SKM-1 (cell line): ENCODE data around the gene SMC5.
"Not testable (repeated sequence)": the region's sequence is repeated elsewhere in the genome, so short reads cannot be mapped to it uniquely, and the experiment has no call there.

Experiments used
- DNase-seq: peaks from one replicate; lab custom pipeline; 2025; ENCODE audit not compliant: unreplicated experiment; lab: John Stamatoyannopoulos, UW

The SMC5 gene

DNA sequence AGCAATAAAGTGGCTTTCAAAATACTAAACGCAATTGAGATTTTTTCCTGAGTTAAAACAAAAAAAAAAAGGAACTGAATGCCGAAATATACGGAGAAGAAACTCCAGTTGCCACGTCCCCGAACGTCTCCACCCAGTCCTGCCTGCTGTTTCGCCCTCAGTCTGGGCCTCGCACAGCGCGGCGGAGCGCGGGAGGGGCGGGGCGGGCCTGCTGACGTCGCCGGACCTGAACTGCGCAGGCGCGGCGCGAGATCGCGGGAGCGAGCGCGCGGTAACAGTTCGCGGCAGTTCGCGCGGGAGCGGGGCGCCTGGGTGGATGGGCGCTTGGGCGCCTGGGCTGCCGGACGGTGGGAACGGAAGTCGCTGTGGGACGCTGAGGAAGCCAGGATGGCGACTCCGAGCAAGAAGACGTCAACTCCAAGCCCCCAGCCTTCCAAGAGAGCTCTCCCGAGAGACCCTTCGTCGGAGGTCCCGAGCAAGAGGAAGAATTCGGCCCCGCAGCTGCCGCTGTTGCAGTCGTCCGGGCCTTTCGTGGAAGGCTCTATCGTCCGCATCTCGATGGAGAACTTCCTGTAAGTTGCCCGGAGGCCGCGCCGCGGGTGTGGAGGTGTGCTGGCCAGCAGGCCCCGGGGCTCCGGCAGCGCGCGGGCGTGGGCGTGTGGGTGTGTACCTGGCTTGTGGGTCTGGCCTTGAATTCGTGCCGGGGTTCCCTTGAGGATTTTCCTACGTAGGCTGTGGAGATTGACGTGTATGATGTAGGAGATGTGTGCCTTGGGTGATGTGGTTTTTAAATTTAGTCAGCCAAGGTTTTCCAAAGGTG, at the start of gene SMC5:
SMC5 (plus strand) TSS at position 287 of the 820 bp plus-strand sequence; CDS start at position 388, 101 bp downstream.
- peak; percentile 36 for DNase-seq

DNA sequence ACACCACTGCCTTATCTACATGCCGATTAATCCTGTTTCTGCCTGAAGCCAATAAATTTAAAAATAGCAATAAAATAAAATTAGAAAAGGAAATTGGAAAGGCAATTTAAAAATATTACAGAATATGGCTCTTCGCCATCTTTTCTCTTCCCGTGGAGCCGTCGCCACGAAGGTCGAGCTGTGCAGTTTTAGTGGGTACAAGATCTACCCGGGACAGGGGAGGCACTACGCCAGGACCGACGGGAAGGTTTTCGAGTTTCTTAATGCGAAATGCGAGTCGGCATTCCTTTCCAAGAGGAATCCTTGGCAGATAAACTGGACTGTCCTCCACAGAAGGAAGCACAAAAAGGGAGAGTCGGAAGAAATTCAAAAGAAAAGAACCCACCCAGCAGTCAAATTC, 41.7 kb upstream of the SMC5 start:
- no peak for DNase-seq

- no peak for DNase-seq
These were observed 40.0 kb upstream of the SMC5 start for GRCh38 chr9:70218767-70219166.

- DNase-seq: no peak
These were observed 38.6 kb upstream of the SMC5 start for GRCh38 chr9:70220216-70220615.

- no peak for DNase-seq
These were observed 36.4 kb upstream of the SMC5 start for GRCh38 chr9:70222354-70222753.

GRCh38 chr9:70228118-70228517, 30.7 kb upstream of the SMC5 start:
- DNase-seq: no peak

DNA sequence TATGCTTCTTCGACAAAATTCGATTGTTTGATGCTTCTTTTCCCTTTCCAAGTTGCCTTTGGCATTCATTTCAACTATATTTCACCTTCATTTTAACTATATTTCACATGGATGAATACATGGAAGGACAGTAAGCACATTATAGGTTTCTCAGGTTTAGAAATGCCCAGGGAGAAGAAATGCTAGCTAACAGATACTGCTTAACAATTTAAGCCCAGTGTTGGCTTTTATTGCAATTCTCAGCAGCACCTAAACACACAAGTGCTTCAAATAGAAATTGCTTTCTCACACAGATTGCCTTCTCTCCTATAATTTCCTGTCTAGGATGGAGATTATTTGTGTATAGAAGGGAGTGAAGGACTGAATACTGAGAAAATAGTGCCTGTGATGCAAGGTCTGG, 30.2 kb upstream of the SMC5 start:
- DNase-seq: no peak

DNA sequence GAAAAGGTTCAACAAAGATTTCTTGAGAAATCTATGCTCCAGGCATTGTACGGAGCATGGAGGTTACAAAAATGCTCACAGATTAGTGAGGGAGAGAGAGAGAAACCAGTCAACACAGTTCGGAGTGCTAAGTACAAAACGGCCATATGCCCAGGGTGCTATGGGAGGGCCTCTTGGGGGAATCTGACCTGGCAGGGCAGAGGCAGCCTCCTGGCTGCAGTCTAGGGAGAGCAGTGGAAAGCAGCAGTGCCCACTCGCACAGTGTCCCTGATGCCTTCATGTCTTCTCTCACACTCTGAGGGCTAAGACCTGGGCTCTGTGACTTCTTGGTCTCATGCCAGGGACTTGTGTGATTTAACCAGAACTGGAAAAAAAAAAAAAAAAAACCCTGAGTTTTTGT, 29.8 kb upstream of the SMC5 start:
- no peak for DNase-seq

GRCh38 chr9:70229579-70229978, 29.2 kb upstream of the SMC5 start:
- no peak for DNase-seq

DNA sequence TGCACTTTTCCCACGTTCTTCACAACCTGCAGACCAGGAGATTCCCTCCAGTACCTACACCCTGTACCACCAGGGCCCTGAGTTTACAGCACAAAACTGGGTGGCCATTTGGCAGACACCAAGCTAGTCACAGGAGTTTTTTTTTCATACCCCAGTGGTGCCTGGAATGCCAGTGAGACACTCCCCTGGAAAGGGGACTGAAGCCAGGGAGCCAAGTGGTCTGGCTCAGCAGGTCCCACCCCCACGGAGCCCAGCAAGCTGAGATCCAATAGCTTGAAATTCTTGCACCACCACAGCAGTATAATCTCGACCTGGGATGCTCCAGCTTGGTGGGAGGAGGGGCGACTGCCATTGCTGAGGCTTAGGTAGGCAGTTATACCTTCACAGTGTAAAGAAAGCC, 26.3 kb upstream of the SMC5 start:
- DNase-seq: no peak

GRCh38 chr9:70234208-70234607, 24.6 kb upstream of the SMC5 start:
- not testable (repeated sequence) for DNase-seq

DNA sequence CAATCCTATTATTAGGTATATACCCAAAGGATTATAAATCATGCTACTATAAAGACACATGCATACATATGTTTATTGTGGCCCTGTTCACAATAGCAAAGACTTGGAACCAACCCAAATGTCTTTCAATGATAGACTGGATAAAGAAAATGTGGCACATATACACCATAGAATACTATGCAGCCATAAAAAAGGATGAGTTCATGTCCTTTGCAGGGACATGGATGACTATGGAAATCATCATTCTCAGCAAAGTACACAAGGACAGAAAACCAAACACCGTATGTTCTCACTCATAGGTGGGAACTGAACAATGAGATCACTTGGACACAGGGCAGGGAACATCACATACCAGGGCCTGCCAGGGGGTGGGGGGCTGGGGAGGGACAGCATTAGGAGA, 12.8 kb upstream of the SMC5 start:
- not testable (repeated sequence) for DNase-seq

DNA sequence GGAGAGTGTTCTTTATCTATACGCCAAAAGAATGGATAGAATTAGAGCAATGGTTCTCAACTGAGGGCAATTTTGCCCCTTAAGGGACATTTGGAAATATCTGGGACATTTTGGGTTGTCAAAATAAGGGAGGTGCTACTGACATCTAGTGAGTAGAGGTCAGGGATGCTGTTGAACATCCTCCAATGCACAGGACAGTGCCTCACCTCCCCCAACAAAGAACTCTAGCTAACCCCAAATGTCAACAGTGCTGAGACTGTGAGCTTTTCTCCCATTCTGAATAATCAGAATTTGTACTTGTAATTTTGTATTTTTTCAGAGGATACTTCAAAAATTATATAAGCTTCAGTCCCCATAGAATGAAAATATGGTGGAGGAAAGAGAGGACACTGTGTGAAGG, 8.6 kb upstream of the SMC5 start:
- no peak for DNase-seq

- DNase-seq: no peak
These were observed 3.3 kb upstream of the SMC5 start for GRCh38 chr9:70255486-70255885.

DNA sequence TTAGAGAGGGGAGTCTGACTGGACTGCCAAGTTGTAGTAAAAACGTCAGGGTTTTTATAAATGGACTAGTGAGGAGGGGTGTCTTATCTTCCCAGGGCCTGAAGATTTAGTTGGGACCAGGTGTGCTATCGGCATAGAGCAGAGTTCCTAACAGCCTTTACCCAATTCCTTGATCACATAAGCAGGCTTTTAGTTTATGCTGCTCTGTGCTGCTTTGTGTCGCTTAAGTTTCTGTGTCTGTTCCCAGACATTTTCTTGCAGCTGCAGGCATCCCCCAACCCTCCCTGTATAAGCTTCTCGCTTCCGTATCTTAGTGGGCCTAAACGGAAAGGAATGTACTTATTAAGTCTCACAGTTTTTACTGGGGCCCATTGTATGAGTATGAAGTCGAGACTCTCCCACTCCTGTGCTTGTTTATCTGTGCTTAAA, 2.6 kb upstream of the SMC5 start:
- DNase-seq: no peak

DNA sequence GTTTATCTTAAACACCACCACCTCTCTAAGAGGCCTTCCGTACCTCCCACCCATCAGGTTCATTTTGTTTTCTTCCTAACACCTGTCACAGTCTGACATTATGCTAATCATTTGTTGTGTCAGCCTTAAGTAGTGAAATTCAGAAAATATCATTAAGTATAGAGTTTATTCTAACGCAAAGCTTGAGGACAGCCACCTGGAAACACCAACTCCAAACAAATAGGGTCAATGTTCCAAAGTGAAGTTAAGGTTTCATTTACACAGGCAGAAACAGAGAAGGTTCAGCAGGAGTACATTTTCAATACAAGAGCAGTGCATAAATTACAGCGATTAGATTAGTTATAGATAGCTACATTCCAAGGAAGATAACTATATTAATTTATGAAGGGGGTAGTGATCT, 1.3 kb upstream of the SMC5 start:
- no peak for DNase-seq

DNA sequence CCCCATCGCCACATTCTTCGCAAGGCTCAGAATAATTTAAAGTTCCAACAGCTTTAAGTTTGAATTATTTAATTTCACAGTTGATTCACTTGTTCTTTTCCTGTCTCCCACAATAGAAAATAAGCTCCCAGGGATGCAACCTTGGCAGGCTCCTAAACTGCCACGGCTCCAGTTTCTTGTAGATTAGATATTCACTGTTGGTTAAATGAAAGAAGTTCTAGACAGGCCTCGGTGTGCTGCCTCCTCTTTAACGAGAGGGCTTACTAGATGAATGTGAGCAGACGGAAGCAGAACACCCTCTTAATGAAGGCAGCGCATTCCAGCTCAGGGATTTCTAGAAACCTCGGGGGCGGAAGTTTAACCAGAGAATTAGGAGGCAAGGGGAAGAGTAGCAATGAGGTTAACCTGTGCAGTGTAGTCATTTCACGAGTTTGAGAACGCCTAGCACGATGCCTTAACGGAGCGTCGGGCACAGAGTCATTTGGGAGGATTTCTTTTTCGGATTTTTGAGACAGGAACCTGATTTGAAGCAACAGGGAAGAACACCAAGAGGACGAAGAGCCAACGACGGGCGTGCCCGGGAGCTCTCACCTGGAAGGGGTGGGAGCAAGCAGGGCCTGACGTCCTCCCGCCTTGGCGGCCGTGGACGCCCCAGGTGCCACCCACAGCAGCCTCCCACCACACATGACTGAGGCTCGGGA, 637 bp upstream of the SMC5 start:
- no peak for DNase-seq

- DNase-seq: no peak
These were observed 679 bp downstream of the SMC5 start for GRCh38 chr9:70259512-70259802.

- no peak for DNase-seq
These were observed 1.2 kb downstream of the SMC5 start for GRCh38 chr9:70260007-70260443.

- DNase-seq: no peak
These were observed 1.8 kb downstream of the SMC5 start for GRCh38 chr9:70260606-70261005.

DNA sequence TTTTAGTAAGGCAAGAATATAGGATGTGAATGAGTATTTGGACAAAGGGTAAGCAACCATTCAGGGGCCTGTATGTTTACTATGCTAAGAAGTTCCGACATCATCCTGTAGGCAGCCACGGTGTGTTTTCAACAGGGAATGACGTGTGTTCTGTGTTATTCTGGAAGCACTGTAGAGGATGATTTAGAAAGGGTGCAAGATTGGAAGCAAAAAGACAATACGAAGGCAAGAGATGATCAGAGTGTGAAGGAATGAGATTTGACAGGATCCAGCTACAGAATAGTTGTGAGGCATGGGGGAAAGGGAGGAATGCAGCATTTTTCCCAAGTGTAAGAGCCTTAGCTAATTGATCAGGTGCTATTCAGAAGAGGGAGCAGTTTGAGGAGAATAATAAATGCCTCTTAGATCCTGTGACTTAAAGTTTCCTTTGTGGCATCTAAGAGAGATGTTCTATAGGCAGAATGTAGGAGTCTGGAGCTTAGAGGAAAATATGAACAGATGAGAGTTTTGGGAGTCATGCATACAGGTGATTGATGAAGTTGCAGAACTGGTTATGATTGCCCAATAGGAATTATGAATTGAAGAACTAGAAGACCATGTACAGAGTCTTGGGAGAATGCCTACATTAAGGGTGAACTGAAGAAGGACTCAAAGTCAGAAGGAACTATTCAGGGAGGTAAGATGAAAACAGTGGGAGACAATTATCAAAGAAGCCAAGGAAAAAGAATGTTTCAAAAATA, 2.5 kb downstream of the SMC5 start:
- DNase-seq: no peak

DNA sequence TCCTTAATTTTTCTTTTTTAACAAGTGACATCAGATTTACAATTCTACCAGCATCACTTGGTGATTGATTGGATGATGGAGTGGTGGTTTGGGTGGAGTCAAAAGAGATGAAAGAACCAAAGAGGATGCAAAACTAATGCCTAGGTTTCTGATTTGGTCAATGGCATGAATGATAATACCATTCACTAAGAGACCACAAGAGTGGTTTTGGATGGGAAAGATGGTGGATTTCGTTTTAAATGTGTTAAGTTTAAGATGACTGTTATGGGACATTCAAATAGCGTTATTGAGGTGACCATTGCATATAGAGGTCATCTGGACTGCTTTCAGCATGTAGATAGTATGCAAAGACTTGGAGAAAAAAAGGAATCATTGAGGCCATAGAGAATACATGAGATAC, 3.6 kb downstream of the SMC5 start:
- no peak for DNase-seq
